Left cardiac atrium (tissue), 4 donors: ENCODE results near the gene ZNF664. TPM values are rescaled to one million over a fixed set of nuclear protein-coding genes. Genes with fewer than 3 reads are reported as not detected.

Experiments
- ATAC-seq, 2 donors: fragments of 200-7000 bp; cut with Tn5 transposase; one replicate each; pipeline ENCODE4 v1.9.1; 2020; ENCODE audit warnings: mild to moderate bottlenecking in 2 of 2, moderate library complexity in 2 of 2
- DNase-seq: peaks from one replicate; pipeline ENCODE4 v3.0.0-alpha.2; 2020
- intact Hi-C, 2 donors: fragments of 100-400 bp; cut with DNase I; formaldehyde crosslinking; loops; one replicate each; pipeline versions ENCODE4 v1.14.1 to v1.15.1; 2022 to 2023
- total RNA-seq, 2 donors: library from RNA; stranded (reverse); fragmentation: NEBNext Ultra II Directional; extraction: Animal tissue kit (Norgen Biotek cat#: 25700); gene quantifications; one replicate each; pipeline ENCODE4 v1.2.1, GENCODE V29; 2021
- donor health status: DM: no; HTN: yes; CAD: no.
- donor health status: DM: no; HTN: yes; CAD: no; lungs with severe emphysema.
- donor health status: DM: yes; HTN: yes; CAD: no.
- donor health status: Dilated cardiomyopathy.

ZNF664 gene
- total RNA-seq, 2 donors from 2014 or later: 67.6 to 75.8 TPM

GRCh38 chr12:124019115-124019514 is 46.1 kb downstream of the ZNF664 start:
- ATAC-seq (peak in 1 of 2 donors; percentile 68), DNase-seq (no peak)
- intact Hi-C loops: no loop called here

- intact Hi-C loops: no loop called here
- ATAC-seq (peak in 1 of 2 donors; percentile 45), DNase-seq (no peak)
Observed at GRCh38 chr12:124020514-124020949, 47.5 kb downstream of the ZNF664 start.

DNA sequence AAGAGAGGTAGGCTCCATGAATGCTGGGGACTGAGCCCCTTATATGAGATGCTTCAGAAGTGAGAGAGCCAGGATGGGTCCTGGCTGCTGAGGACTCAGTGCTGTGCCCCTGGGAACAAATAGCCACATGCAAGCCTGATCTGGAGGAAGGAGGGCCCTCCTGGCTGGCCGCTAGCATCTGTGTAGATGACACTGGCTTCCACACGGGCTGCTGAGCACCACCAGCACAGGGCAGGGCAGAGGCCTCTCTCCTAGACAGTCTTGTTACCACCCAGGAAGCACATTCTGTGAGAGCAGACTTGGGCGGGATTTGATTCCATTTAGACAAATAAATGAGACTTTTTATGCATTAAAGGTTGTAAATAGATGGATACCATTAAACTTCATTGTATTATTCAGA is 48.0 kb downstream of the ZNF664 start:
- ATAC-seq (peak in 1 of 2 donors; percentile 14), DNase-seq (no peak)
- intact Hi-C loops: no loop called here

- no peak for ATAC-seq
- intact Hi-C loops: no loop called here
- DNase-seq: no peak
Observed at GRCh38 chr12:124022161-124022560, 49.1 kb downstream of the ZNF664 start.

- ATAC-seq: no peak
- no peak for DNase-seq
- intact Hi-C loops: no loop called here
Observed at GRCh38 chr12:124024263-124024678, 51.3 kb downstream of the ZNF664 start.

DNA sequence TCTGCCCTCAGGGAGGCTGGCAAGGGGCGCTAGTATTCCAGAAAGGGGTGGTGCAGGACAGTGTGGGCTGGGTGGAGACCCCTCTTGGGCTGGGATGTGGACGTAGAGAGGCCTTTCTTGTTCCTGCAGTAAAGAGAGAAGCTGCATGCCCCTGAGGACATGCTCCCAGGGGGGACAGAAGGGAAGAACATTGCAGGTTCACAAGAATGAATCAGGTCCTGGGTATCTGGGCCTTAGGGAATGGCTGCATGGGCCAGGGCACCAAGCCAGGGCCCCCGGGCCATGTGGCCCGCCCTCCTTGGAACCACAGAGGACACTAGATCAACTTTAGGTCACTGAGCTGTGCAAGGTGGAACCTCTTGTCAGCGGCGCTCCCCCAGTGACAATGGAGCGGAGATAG is 51.8 kb downstream of the ZNF664 start:
- DNase-seq (no peak), ATAC-seq (no peak)
- intact Hi-C loops: no loop called here

DNA sequence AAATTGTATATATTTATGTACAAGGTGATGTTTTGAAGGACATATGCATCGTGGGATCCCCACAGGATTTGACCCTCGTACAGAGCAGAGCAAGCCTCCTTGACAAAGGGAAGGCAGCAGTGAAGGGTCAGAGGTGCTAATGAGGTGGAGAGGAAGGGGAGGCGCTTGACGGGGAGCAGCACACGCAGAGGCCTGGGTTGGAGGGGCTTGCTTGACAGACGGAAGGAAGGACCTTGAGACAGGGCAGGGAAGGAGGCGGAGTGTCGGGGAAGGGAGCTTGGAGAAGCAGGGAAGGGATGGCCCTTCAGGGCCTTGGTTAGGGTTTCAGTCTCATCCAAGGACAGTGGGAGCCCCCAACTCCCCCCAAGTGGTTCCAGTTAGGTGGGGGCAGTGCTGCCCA is 52.6 kb downstream of the ZNF664 start:
- ATAC-seq (no peak), DNase-seq (no peak)
- intact Hi-C loops: no loop called here

GRCh38 chr12:124026755-124027745 is 54.0 kb downstream of the ZNF664 start:
- intact Hi-C loops: no loop called here
- ATAC-seq: peak; percentile 57 to 74
- no peak for DNase-seq

DNA sequence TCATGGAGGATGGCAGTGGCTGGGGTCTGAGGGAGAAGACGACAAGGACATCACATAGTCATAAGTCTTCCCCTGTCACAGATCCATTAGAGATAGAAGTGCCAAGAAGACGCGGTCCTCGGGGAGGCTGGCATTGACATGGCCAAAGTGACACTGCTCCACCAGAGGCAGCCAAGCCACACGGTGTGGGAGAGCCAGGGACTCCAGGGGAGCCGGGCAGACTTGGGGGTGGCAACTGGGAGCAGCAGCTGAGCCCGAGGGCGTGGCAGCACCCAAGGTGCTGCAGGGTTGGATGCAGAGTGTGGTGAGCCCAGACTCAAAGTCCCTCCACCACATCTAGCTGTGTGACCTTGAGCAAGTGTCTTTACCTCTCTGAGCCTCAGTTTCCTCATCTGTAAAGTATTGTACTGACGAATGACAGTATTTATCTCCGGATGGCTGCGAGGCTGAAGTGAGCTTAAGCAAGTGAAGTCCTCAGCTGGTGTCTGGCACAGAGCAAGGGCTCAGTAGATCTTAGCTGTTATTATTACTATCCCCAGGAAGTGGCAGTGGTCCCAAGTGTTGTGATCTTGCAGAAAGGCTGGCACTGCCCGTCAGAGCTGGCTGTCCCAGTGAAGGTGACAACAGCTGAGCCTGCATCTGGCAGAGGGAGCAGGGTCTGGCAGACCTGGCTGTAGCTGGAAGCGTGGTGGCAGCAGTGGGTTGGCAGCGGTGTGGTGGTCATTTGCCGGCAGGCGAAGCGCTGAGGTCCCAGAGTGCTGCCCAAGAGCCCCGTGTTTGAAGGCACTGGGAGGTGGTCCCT is 54.9 kb downstream of the ZNF664 start:
- intact Hi-C loops: no loop called here
- DNase-seq (peak; percentile 44), ATAC-seq (peak; percentile 63 to 70)

- intact Hi-C loops: no loop called here
- DNase-seq: no peak
Observed at GRCh38 chr12:124028555-124028925, 55.5 kb downstream of the ZNF664 start.

GRCh38 chr12:124030008-124030407 is 57.0 kb downstream of the ZNF664 start:
- intact Hi-C loops: no loop called here
- peak in 1 of 2 donors; percentile 13 for ATAC-seq
- no peak for DNase-seq

More at GRCh38 chr12:124028555-124028925, 55.5 kb downstream of the ZNF664 start:
- ATAC-seq: no peak

- intact Hi-C loops: no loop called here
- peak; percentile 11 to 29 for ATAC-seq
- DNase-seq: no peak
Observed at GRCh38 chr12:124030510-124030909, 57.5 kb downstream of the ZNF664 start.

- ATAC-seq (no peak), DNase-seq (no peak)
- intact Hi-C loops: no loop called here
Observed at GRCh38 chr12:124031058-124031457, 58.0 kb downstream of the ZNF664 start.

DNA sequence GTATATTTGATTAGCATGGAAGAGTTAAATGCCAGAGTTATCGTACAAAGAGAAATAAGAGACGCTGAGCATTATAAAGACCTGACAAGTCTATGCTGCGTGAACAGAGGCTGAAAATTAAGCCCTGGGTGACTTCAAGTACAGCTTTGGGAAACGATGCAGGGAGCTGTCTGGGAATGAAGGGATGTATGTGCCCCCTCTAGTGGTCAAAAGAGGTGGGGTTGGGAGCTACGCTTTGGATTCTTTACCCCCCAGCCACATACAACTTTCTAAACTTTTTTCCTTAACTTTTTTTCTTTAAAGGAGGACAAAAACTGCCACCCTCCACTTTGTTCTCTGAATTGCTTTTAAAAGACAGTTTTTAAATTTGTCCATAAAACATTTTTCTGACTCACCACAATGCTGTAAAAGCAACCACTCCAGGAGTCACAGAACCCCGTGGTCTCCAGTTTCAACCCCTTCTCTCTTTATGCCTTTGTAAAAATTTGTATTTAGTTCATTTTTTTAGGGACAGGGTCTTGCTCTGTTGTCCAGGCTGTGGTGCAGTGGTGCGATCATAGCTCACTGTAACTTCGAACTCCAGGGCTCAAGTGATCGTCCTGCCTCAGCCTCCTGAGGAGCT is 59.4 kb downstream of the ZNF664 start:
- peak; percentile 43 to 62 for ATAC-seq
- intact Hi-C loops: no loop called here
- DNase-seq: no peak

GRCh38 chr12:124033859-124034258 is 60.8 kb downstream of the ZNF664 start:
- DNase-seq (no peak), ATAC-seq (no peak)
- intact Hi-C loops: no loop called here

DNA sequence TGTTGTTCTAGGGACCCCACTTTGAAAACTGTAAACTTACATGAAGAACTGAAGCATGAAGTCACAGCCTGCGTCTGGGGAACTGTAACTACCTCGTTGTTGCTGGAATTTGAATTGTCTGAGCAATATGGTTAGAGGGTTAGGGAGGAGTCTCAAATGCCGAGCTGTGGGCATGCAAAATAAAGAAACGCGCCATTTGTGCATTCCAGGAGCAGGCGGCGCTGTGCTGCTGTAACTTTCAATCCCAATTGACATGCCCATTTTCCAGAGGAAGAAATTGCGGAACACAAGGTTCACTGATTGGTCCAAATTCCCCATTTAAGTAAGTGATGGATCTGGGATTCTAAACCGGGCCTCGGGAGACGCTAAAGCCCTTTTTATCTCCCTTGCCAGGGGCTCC is 61.3 kb downstream of the ZNF664 start:
- intact Hi-C loops: no loop called here
- DNase-seq (no peak), ATAC-seq (no peak)

- DNase-seq (no peak), ATAC-seq (no peak)
- intact Hi-C loops: loop anchor here (5.0 kb wide), 2 partner anchors 287 to 732 kb away; no protein-coding TSS in a partner anchor
Observed at GRCh38 chr12:124035163-124035562, 62.1 kb downstream of the ZNF664 start.

- peak; percentile 10 to 12 for ATAC-seq
- intact Hi-C loops: loop anchor here (5.0 kb wide), 2 partner anchors 286 to 731 kb away; no protein-coding TSS in a partner anchor
Observed at GRCh38 chr12:124036171-124036598, 63.2 kb downstream of the ZNF664 start.

GRCh38 chr12:124036657-124037109 is 63.7 kb downstream of the ZNF664 start:
- DNase-seq (peak; percentile 43), ATAC-seq (peak; percentile 38 to 56)
- intact Hi-C loops: loop anchor here (1.0 to 5.0 kb wide), 3 partner anchors 286 to 735 kb away; no protein-coding TSS in a partner anchor

More at GRCh38 chr12:124036171-124036598, 63.2 kb downstream of the ZNF664 start:
- DNase-seq: no peak
